Activated T-cell treated with anti-CD3 and anti-CD28 coated beads, Interleukin-2, amount 50 U/mL, for 72 hours (primary cell): ENCODE measurements around the gene VAV2. TPM values are rescaled to one million over a fixed set of nuclear protein-coding genes. Genes with fewer than 3 reads are reported as not detected.

ENCODE experiments used
- ATAC-seq, 2 donors: fragments of 150-1000 bp; cut with Tn5 transposase; replicated peaks in 1 of 2; 2 replicates each; pipeline ENCODE4 v1.10.0; 2021; ENCODE audit warnings: moderate library complexity in 2 of 2, mild to moderate bottlenecking in 1 of 2
- DNase-seq, 2 donors: peaks; one replicate each; pipeline ENCODE4 v3.0.0; 2021 to 2022; ENCODE audit warnings: mixed read lengths in 1 of 2
- H3K27ac Mint-ChIP-seq: one replicate; pipeline ENCODE4 v1.8.0; 2022; ENCODE audit warnings: mild to moderate bottlenecking, moderate library complexity, mixed read lengths
- H3K27me3 Mint-ChIP-seq: one replicate; pipeline ENCODE4 v1.8.0; 2022; ENCODE audit warnings: low read depth, mixed read lengths
- H3K36me3 Mint-ChIP-seq, 2 donors: one replicate each; pipeline ENCODE4 v1.8.0; 2022; ENCODE audit warnings: mixed read lengths in 2 of 2, mild to moderate bottlenecking in 1 of 2; ENCODE audit not compliant: insufficient read depth in 2 of 2
- H3K4me1 Mint-ChIP-seq: one replicate; pipeline ENCODE4 v1.8.0; 2022; ENCODE audit warnings: low read depth, mixed read lengths
- H3K4me3 Mint-ChIP-seq, 2 donors: one replicate each; pipeline ENCODE4 v1.8.0; 2022; ENCODE audit warnings: mild to moderate bottlenecking in 2 of 2, mixed read lengths in 2 of 2, moderate library complexity in 2 of 2
- H3K9me3 Mint-ChIP-seq, 2 donors: one replicate each; pipeline ENCODE4 v1.8.0; 2022; ENCODE audit warnings: mixed read lengths in 2 of 2
- total RNA-seq, 2 donors: library from RNA; stranded (reverse); gene quantifications; one replicate each; pipeline ENCODE4 v1.2.3, GENCODE V29; 2022

The VAV2 gene
- total RNA-seq, 2 donors from 2014 or later: 4.6 to 5.1 TPM

- DNase-seq (no peak), ATAC-seq (no peak)
- Mint-ChIP-seq H3K27ac (no peak overlapping the region), H3K9me3 (no peaks in the 10 kb centered on the region), H3K4me1 (no peaks in the 10 kb centered on the region), H3K27me3 (no peaks in the 10 kb centered on the region), H3K4me3 (no peak overlapping the region), H3K36me3 (no peaks in the 10 kb centered on the region)
Measured at GRCh38 chr9:133800266-133800665, 191.9 kb downstream of the VAV2 start.

- Mint-ChIP-seq H3K4me3 (no peak overlapping the region), H3K27ac (no peak overlapping the region), H3K27me3 (no peaks in the 10 kb centered on the region), H3K36me3 (no peaks in the 10 kb centered on the region), H3K9me3 (no peaks in the 10 kb centered on the region), H3K4me1 (no peaks in the 10 kb centered on the region)
- no peak for ATAC-seq
- no peak for DNase-seq
Measured at GRCh38 chr9:133799716-133800115, 192.4 kb downstream of the VAV2 start.

DNA sequence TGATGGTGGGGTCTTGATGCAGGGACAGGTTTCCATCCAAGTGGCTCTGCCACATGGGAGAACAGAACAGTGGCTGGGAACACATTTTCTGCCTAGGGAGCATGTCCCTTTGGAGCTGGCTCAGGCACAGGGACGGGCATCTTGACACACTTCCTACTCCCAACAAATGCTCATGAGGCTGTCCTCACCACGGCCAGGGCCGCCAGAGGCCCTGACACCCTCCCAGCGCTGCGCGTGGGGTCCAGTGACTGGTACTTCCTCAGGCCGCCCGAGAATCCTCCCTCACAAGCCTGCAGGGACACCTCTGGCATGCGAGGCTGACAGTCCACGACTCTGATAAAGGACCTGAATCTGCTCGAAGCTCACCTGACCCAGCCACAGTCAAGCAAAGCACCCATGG lies 193.0 kb downstream of the VAV2 start:
- Mint-ChIP-seq H3K4me1 (no peaks in the 10 kb centered on the region), H3K27me3 (no peaks in the 10 kb centered on the region), H3K9me3 (no peaks in the 10 kb centered on the region), H3K4me3 (no peak overlapping the region), H3K36me3 (no peaks in the 10 kb centered on the region), H3K27ac (no peak overlapping the region)
- ATAC-seq (no peak), DNase-seq (no peak)

GRCh38 chr9:133798160-133798559 lies 194.0 kb downstream of the VAV2 start:
- no peak for DNase-seq
- no peaks in the 10 kb centered on the region for H3K9me3 Mint-ChIP-seq
- no peak overlapping the region for H3K27ac Mint-ChIP-seq
- H3K27me3 Mint-ChIP-seq: no peaks in the 10 kb centered on the region
- H3K4me1 Mint-ChIP-seq: no peaks in the 10 kb centered on the region
- H3K4me3 Mint-ChIP-seq: no peak overlapping the region
- ATAC-seq: no peak
- H3K36me3 Mint-ChIP-seq: no peaks in the 10 kb centered on the region

- H3K36me3 Mint-ChIP-seq: no peaks in the 10 kb centered on the region
- H3K4me3 Mint-ChIP-seq: no peak overlapping the region
- DNase-seq: no peak
- ATAC-seq: no peak
- H3K9me3 Mint-ChIP-seq: no peaks in the 10 kb centered on the region
- no peak overlapping the region for H3K27ac Mint-ChIP-seq
- peaks cover under 1% of the 10 kb centered on the region for H3K27me3 Mint-ChIP-seq
- no peaks in the 10 kb centered on the region for H3K4me1 Mint-ChIP-seq
Measured at GRCh38 chr9:133797406-133798105, 194.6 kb downstream of the VAV2 start.

DNA sequence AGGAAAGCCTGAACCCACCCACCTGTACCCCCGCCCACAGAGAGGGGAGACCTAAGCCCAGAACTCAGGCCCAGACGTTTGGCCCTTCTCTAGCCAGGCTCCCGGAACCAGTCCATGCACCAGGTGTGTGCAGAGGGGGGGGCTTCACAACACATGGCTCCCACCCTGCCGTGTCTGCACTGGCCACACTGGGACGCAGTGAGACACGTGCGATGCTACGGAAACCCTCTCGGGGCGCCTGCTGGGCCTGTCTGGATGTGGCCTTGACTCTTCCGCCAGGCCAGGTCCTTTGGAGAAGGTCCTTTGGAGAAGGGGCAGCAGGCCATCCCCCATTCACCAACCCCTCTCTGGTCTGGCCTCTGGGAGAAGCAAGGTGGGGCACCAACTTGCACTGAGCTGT lies 195.6 kb downstream of the VAV2 start:
- Mint-ChIP-seq H3K9me3 (no peaks in the 10 kb centered on the region), H3K36me3 (no peaks in the 10 kb centered on the region), H3K27ac (no peak overlapping the region), H3K4me1 (no peaks in the 10 kb centered on the region), H3K27me3 (peaks cover 10% of the 10 kb centered on the region), H3K4me3 (no peak overlapping the region)
- DNase-seq (no peak), ATAC-seq (no peak)

- Mint-ChIP-seq H3K27ac (no peak overlapping the region), H3K27me3 (peaks cover 11% of the 10 kb centered on the region), H3K4me1 (no peaks in the 10 kb centered on the region), H3K9me3 (no peaks in the 10 kb centered on the region), H3K4me3 (no peak overlapping the region), H3K36me3 (no peaks in the 10 kb centered on the region)
- ATAC-seq (no peak), DNase-seq (no peak)
Measured at GRCh38 chr9:133795049-133795448, 197.1 kb downstream of the VAV2 start.

GRCh38 chr9:133794016-133794760 lies 197.9 kb downstream of the VAV2 start:
- DNase-seq: no peak
- no peaks in the 10 kb centered on the region for H3K9me3 Mint-ChIP-seq
- no peaks in the 10 kb centered on the region for H3K4me1 Mint-ChIP-seq
- no peak overlapping the region for H3K4me3 Mint-ChIP-seq
- no peak for ATAC-seq
- no peak overlapping the region for H3K27ac Mint-ChIP-seq
- no peaks in the 10 kb centered on the region for H3K36me3 Mint-ChIP-seq
- peaks cover 12% of the 10 kb centered on the region for H3K27me3 Mint-ChIP-seq

DNA sequence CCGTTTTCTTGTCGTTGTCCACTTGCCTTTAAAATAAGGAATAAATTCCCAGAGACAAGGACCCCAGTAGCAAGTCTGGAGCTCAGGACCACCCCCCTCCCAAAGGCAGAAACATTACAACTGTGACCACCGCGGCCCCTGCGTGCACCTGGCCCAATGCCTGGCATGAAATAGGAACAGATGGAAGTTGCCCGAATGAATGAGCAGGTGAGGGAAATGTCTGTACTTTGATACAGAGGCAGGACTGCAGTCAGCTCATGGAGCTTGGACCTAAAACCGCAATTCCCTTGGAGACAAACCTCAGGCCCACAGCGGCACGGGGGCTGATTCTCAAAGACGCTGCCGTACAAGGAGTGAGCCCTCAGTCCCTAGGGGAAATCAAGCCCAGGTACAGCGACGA lies 198.7 kb downstream of the VAV2 start:
- no peaks in the 10 kb centered on the region for H3K9me3 Mint-ChIP-seq
- ATAC-seq (no peak), DNase-seq (no peak)
- no peaks in the 10 kb centered on the region for H3K4me1 Mint-ChIP-seq
- no peaks in the 10 kb centered on the region for H3K36me3 Mint-ChIP-seq
- no peak overlapping the region for H3K27ac Mint-ChIP-seq
- no peak overlapping the region for H3K4me3 Mint-ChIP-seq
- H3K27me3 Mint-ChIP-seq: peaks cover 18% of the 10 kb centered on the region

DNA sequence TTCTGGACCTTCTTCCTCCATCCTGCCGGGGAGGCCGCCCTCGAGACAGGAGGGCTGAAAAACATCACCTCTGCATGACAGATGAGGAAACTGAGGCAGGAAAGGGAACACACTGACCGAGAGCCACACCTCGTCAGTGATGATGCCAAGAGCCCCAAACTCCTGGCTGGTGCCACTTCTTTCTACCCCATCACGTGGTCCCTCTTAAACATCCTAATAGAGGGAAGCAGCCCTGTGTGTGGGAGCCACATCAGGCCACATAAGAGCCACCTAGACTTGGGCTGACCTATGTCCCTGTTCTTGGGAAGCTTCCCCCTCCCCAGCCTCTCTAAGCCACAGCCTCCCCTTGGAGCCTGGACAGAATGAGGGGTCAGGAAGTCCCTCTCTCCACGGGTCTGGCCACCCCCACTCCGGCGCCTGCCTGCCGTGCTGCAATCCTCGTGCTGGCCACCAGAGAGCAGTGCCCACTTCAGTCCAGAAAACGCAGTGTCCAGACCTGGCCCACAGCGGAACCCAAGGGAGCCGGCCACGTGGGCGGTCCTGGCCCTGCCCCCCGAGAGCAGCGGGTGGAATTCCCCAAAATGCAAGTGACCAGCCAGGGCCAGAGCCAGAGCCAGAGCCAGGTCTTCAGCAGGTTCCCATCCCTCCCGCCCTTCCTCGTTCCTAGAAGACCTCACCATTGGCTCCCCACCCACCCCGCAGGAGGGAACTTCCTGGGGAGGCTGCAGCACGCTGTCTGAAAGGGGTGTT lies 199.2 kb downstream of the VAV2 start:
- DNase-seq: peak; percentile 64 to 65
- Mint-ChIP-seq H3K27me3 (peaks cover 18% of the 10 kb centered on the region), H3K4me3 (no peak overlapping the region), H3K4me1 (no peaks in the 10 kb centered on the region), H3K36me3 (no peaks in the 10 kb centered on the region), H3K9me3 (no peaks in the 10 kb centered on the region), H3K27ac (no peak overlapping the region)
- peak; percentile 76 to 79 for ATAC-seq

- H3K9me3 Mint-ChIP-seq: no peaks in the 10 kb centered on the region
- no peaks in the 10 kb centered on the region for H3K36me3 Mint-ChIP-seq
- DNase-seq: no peak
- no peaks in the 10 kb centered on the region for H3K4me1 Mint-ChIP-seq
- ATAC-seq: no peak
- peaks cover 18% of the 10 kb centered on the region for H3K27me3 Mint-ChIP-seq
- no peak overlapping the region for H3K4me3 Mint-ChIP-seq
- H3K27ac Mint-ChIP-seq: no peak overlapping the region
Measured at GRCh38 chr9:133791735-133792649, 200.1 kb downstream of the VAV2 start.

GRCh38 chr9:133791069-133791468 lies 201.1 kb downstream of the VAV2 start:
- no peak for DNase-seq
- no peak overlapping the region for H3K27ac Mint-ChIP-seq
- H3K4me3 Mint-ChIP-seq: no peak overlapping the region
- ATAC-seq: no peak
- H3K9me3 Mint-ChIP-seq: no peaks in the 10 kb centered on the region
- no peaks in the 10 kb centered on the region for H3K4me1 Mint-ChIP-seq
- no peaks in the 10 kb centered on the region for H3K36me3 Mint-ChIP-seq
- H3K27me3 Mint-ChIP-seq: peaks cover 18% of the 10 kb centered on the region
